ENCODE results near the gene SESN2.
A peak's percentile ranks its signal among the peaks of the same experiment; 100 is the strongest.

The SESN2 gene

GRCh38 chr1:28239004-28239403 lies 20.3 kb upstream of the SESN2 start:
- Histone ChIP-seq H3K9ac (ENCODE audit: low read depth in 1 of 2, low read length in 2 of 2) (no peak overlapping the region), H3K36me3 (ENCODE audit: control insufficient read depth in 1 of 2, insufficient read depth in 2 of 2, low read length in 2 of 2) (peaks cover 8 to 12% of the 10 kb centered on the region in 2 donors), H3K27me3 (ENCODE audit: control insufficient read depth in 1 of 2, insufficient read depth in 2 of 2, low read length in 2 of 2) (no peaks in the 10 kb centered on the region), H3K9me3 (ENCODE audit: control insufficient read depth in 1 of 2, low read length in 2 of 2) (no peaks in the 10 kb centered on the region), H3K4me1 (ENCODE audit: control insufficient read depth in 1 of 2, insufficient read depth in 2 of 2, low read length in 2 of 2) (peaks cover 25 to 36% of the 10 kb centered on the region in 2 donors), H3K4me3 (ENCODE audit: low read depth in 1 of 2, low read length in 2 of 2) (no peak overlapping the region), H3K27ac (ENCODE audit: low read depth, low read length) (no peak overlapping the region)

- Histone ChIP-seq H3K4me3 (ENCODE audit: low read depth in 1 of 2, low read length in 2 of 2) (no peak overlapping the region), H3K27me3 (ENCODE audit: control insufficient read depth in 1 of 2, insufficient read depth in 2 of 2, low read length in 2 of 2) (no peaks in the 10 kb centered on the region), H3K9ac (ENCODE audit: low read depth in 1 of 2, low read length in 2 of 2) (no peak overlapping the region), H3K36me3 (ENCODE audit: control insufficient read depth in 1 of 2, insufficient read depth in 2 of 2, low read length in 2 of 2) (peaks cover 8 to 12% of the 10 kb centered on the region in 2 donors), H3K9me3 (ENCODE audit: control insufficient read depth in 1 of 2, low read length in 2 of 2) (no peaks in the 10 kb centered on the region), H3K27ac (ENCODE audit: low read depth, low read length) (no peak overlapping the region), H3K4me1 (ENCODE audit: control insufficient read depth in 1 of 2, insufficient read depth in 2 of 2, low read length in 2 of 2) (peaks cover 35 to 46% of the 10 kb centered on the region in 2 donors)
Observed at GRCh38 chr1:28240024-28240423, 19.3 kb upstream of the SESN2 start.

- Histone ChIP-seq H3K9ac (ENCODE audit: low read depth in 1 of 2, low read length in 2 of 2) (no peak overlapping the region), H3K36me3 (ENCODE audit: control insufficient read depth in 1 of 2, insufficient read depth in 2 of 2, low read length in 2 of 2) (peaks cover 8 to 12% of the 10 kb centered on the region in 2 donors), H3K9me3 (ENCODE audit: control insufficient read depth in 1 of 2, low read length in 2 of 2) (no peaks in the 10 kb centered on the region), H3K4me3 (ENCODE audit: low read depth in 1 of 2, low read length in 2 of 2) (no peak overlapping the region), H3K4me1 (ENCODE audit: control insufficient read depth in 1 of 2, insufficient read depth in 2 of 2, low read length in 2 of 2) (peaks cover 33 to 46% of the 10 kb centered on the region in 2 donors), H3K27ac (ENCODE audit: low read depth, low read length) (no peak overlapping the region), H3K27me3 (ENCODE audit: control insufficient read depth in 1 of 2, insufficient read depth in 2 of 2, low read length in 2 of 2) (no peaks in the 10 kb centered on the region)
Observed at GRCh38 chr1:28241638-28242241, 17.6 kb upstream of the SESN2 start.

- Histone ChIP-seq H3K4me1 (ENCODE audit: control insufficient read depth in 1 of 2, insufficient read depth in 2 of 2, low read length in 2 of 2) (peaks cover 30 to 43% of the 10 kb centered on the region in 2 donors), H3K27me3 (ENCODE audit: control insufficient read depth in 1 of 2, insufficient read depth in 2 of 2, low read length in 2 of 2) (no peaks in the 10 kb centered on the region)
Observed at GRCh38 chr1:28243685-28244311, 15.5 kb upstream of the SESN2 start.

GRCh38 chr1:28244549-28245251 lies 14.6 kb upstream of the SESN2 start:
- Histone ChIP-seq H3K9ac (ENCODE audit: low read depth in 1 of 2, low read length in 2 of 2) (peak overlapping the region; percentile 15 to 29), H3K4me3 (ENCODE audit: low read depth in 1 of 2, low read length in 2 of 2) (peak overlapping the region; percentile 46 to 48), H3K36me3 (ENCODE audit: control insufficient read depth in 1 of 2, insufficient read depth in 2 of 2, low read length in 2 of 2) (peaks cover 3 to 4% of the 10 kb centered on the region in 2 donors), H3K9me3 (ENCODE audit: control insufficient read depth in 1 of 2, low read length in 2 of 2) (no peaks in the 10 kb centered on the region), H3K4me1 (ENCODE audit: control insufficient read depth in 1 of 2, insufficient read depth in 2 of 2, low read length in 2 of 2) (peaks cover 38 to 49% of the 10 kb centered on the region in 2 donors), H3K27ac (ENCODE audit: low read depth, low read length) (peak overlapping the region; percentile 58), H3K27me3 (ENCODE audit: control insufficient read depth in 1 of 2, insufficient read depth in 2 of 2, low read length in 2 of 2) (no peaks in the 10 kb centered on the region)

More at GRCh38 chr1:28243685-28244311, 15.5 kb upstream of the SESN2 start:
- H3K27ac ChIP-seq (ENCODE audit: low read depth, low read length), result no peak overlapping the region
- peak overlapping the region; percentile 29 to 35 for H3K9ac ChIP-seq (ENCODE audit: low read depth in 1 of 2, low read length in 2 of 2)
- H3K36me3 ChIP-seq (ENCODE audit: control insufficient read depth in 1 of 2, insufficient read depth in 2 of 2, low read length in 2 of 2), result peaks cover 3 to 8% of the 10 kb centered on the region in 2 donors
- no peaks in the 10 kb centered on the region for H3K9me3 ChIP-seq (ENCODE audit: control insufficient read depth in 1 of 2, low read length in 2 of 2)
- peak overlapping the region in 1 of 2 donors; percentile 24 for H3K4me3 ChIP-seq (ENCODE audit: low read depth in 1 of 2, low read length in 2 of 2)

- peak overlapping the region; percentile 69 to 70 for H3K9ac ChIP-seq (ENCODE audit: low read depth in 1 of 2, low read length in 2 of 2)
- peaks cover 38 to 54% of the 10 kb centered on the region in 2 donors for H3K4me1 ChIP-seq (ENCODE audit: control insufficient read depth in 1 of 2, insufficient read depth in 2 of 2, low read length in 2 of 2)
Observed at GRCh38 chr1:28246427-28246832, 12.9 kb upstream of the SESN2 start.

GRCh38 chr1:28247612-28248272 lies 11.6 kb upstream of the SESN2 start:
- Histone ChIP-seq H3K9me3 (ENCODE audit: control insufficient read depth in 1 of 2, low read length in 2 of 2) (no peaks in the 10 kb centered on the region), H3K4me1 (ENCODE audit: control insufficient read depth in 1 of 2, insufficient read depth in 2 of 2, low read length in 2 of 2) (peaks cover 34 to 50% of the 10 kb centered on the region in 2 donors), H3K4me3 (ENCODE audit: low read depth in 1 of 2, low read length in 2 of 2) (peak overlapping the region; percentile 64 to 66), H3K27ac (ENCODE audit: low read depth, low read length) (peak overlapping the region; percentile 70), H3K27me3 (ENCODE audit: control insufficient read depth in 1 of 2, insufficient read depth in 2 of 2, low read length in 2 of 2) (no peaks in the 10 kb centered on the region), H3K36me3 (ENCODE audit: control insufficient read depth in 1 of 2, insufficient read depth in 2 of 2, low read length in 2 of 2) (no peaks in the 10 kb centered on the region), H3K9ac (ENCODE audit: low read depth in 1 of 2, low read length in 2 of 2) (peak overlapping the region; percentile 50 to 71)

More at GRCh38 chr1:28246427-28246832, 12.9 kb upstream of the SESN2 start:
- Histone ChIP-seq H3K9me3 (ENCODE audit: control insufficient read depth in 1 of 2, low read length in 2 of 2) (no peaks in the 10 kb centered on the region), H3K36me3 (ENCODE audit: control insufficient read depth in 1 of 2, insufficient read depth in 2 of 2, low read length in 2 of 2) (no peaks in the 10 kb centered on the region), H3K4me3 (ENCODE audit: low read depth in 1 of 2, low read length in 2 of 2) (peak overlapping the region; percentile 78 to 80), H3K27ac (ENCODE audit: low read depth, low read length) (peak overlapping the region; percentile 48), H3K27me3 (ENCODE audit: control insufficient read depth in 1 of 2, insufficient read depth in 2 of 2, low read length in 2 of 2) (no peaks in the 10 kb centered on the region)

GRCh38 chr1:28248273-28249012 lies 10.9 kb upstream of the SESN2 start:
- Histone ChIP-seq H3K36me3 (ENCODE audit: control insufficient read depth in 1 of 2, insufficient read depth in 2 of 2, low read length in 2 of 2) (no peaks in the 10 kb centered on the region), H3K9ac (ENCODE audit: low read depth in 1 of 2, low read length in 2 of 2) (peak overlapping the region; percentile 50 to 52), H3K27me3 (ENCODE audit: control insufficient read depth in 1 of 2, insufficient read depth in 2 of 2, low read length in 2 of 2) (no peaks in the 10 kb centered on the region), H3K27ac (ENCODE audit: low read depth, low read length) (peak overlapping the region; percentile 67), H3K4me3 (ENCODE audit: low read depth in 1 of 2, low read length in 2 of 2) (peak overlapping the region; percentile 36 to 66), H3K9me3 (ENCODE audit: control insufficient read depth in 1 of 2, low read length in 2 of 2) (no peaks in the 10 kb centered on the region), H3K4me1 (ENCODE audit: control insufficient read depth in 1 of 2, insufficient read depth in 2 of 2, low read length in 2 of 2) (peaks cover 30 to 43% of the 10 kb centered on the region in 2 donors)

GRCh38 chr1:28249013-28249865 lies 10.1 kb upstream of the SESN2 start:
- Histone ChIP-seq H3K36me3 (ENCODE audit: control insufficient read depth in 1 of 2, insufficient read depth in 2 of 2, low read length in 2 of 2) (no peaks in the 10 kb centered on the region), H3K4me1 (ENCODE audit: control insufficient read depth in 1 of 2, insufficient read depth in 2 of 2, low read length in 2 of 2) (peaks cover 28 to 35% of the 10 kb centered on the region in 2 donors), H3K27me3 (ENCODE audit: control insufficient read depth in 1 of 2, insufficient read depth in 2 of 2, low read length in 2 of 2) (no peaks in the 10 kb centered on the region), H3K9ac (ENCODE audit: low read depth in 1 of 2, low read length in 2 of 2) (peak overlapping the region in 1 of 2 donors; percentile 52), H3K4me3 (ENCODE audit: low read depth in 1 of 2, low read length in 2 of 2) (peak overlapping the region; percentile 36 to 66), H3K9me3 (ENCODE audit: control insufficient read depth in 1 of 2, low read length in 2 of 2) (no peaks in the 10 kb centered on the region), H3K27ac (ENCODE audit: low read depth, low read length) (no peak overlapping the region)
